Natural killer cell (primary cell): ENCODE measurements around the gene HMCN2. TPM values are rescaled to one million over a fixed set of nuclear protein-coding genes. Genes with fewer than 3 reads are reported as not detected.

Experiments used
- ATAC-seq, 3 donors: fragments of 150-1000 bp in 2 of 3; fragments of 200-7000 bp in 1 of 3; cut with Tn5 transposase; 1 replicate in 1 of 3; 2 replicates in 2 of 3; pipeline ENCODE4 v1.10.0; 2021; ENCODE audit warnings: mild to moderate bottlenecking in 2 of 3, moderate library complexity in 2 of 3
- DNase-seq, 2 donors: peaks; one replicate each; pipeline versions ENCODE4 v3.0.0 to v3.0.0-alpha.2; 2013 to 2021; ENCODE audit warnings: mixed read lengths in 1 of 2
- H3K27ac ChIP-seq: one replicate; pipeline ENCODE4 v1.5.1; 2013; ENCODE audit warnings: mild to moderate bottlenecking, low read length
- H3K27me3 ChIP-seq: one replicate; pipeline ENCODE4 v1.6.1; 2013; ENCODE audit warnings: low read length; ENCODE audit not compliant: control insufficient read depth, insufficient read depth
- H3K36me3 ChIP-seq: one replicate; pipeline ENCODE4 v1.6.1; 2013; ENCODE audit warnings: low read length; ENCODE audit not compliant: control insufficient read depth, insufficient read depth
- H3K4me1 ChIP-seq: one replicate; pipeline ENCODE4 v1.6.1; 2013; ENCODE audit warnings: low read length; ENCODE audit not compliant: control insufficient read depth, insufficient read depth
- H3K4me3 ChIP-seq: one replicate; pipeline ENCODE4 v1.5.1; 2013; ENCODE audit warnings: low read length
- H3K9me3 ChIP-seq: one replicate; pipeline ENCODE4 v1.6.1; 2013; ENCODE audit warnings: low read length; ENCODE audit not compliant: control insufficient read depth, insufficient read depth
- H3K27ac Mint-ChIP-seq, 2 donors: one replicate each; pipeline ENCODE4 v1.8.0; 2022; ENCODE audit warnings: mild to moderate bottlenecking in 2 of 2, mixed read lengths in 2 of 2, moderate library complexity in 1 of 2
- H3K27me3 Mint-ChIP-seq, 2 donors: one replicate each; pipeline ENCODE4 v1.8.0; 2022; ENCODE audit warnings: low read depth in 2 of 2, mixed read lengths in 2 of 2
- H3K36me3 Mint-ChIP-seq: one replicate; pipeline ENCODE4 v1.8.0; 2022; ENCODE audit warnings: mixed read lengths
- H3K4me1 Mint-ChIP-seq, 2 donors: one replicate each; pipeline ENCODE4 v1.8.0; 2022; ENCODE audit warnings: mixed read lengths in 2 of 2
- H3K4me3 Mint-ChIP-seq: one replicate; pipeline ENCODE4 v1.8.0; 2022; ENCODE audit warnings: mild to moderate bottlenecking, moderate library complexity, mixed read lengths
- H3K9me3 Mint-ChIP-seq, 2 donors: one replicate each; pipeline ENCODE4 v1.8.0; 2022; ENCODE audit warnings: mixed read lengths in 2 of 2
- CTCF ChIP-seq: fragments of 200-600 bp; IDR thresholded peaks from one replicate; pipeline ENCODE4 v1.8.0; 2022; ENCODE audit warnings: antibody characterized with exemption
- WGBS: methylation state at CpG from one replicate; pipeline ENCODE4 v1.1.7; 2013; ENCODE audit warnings: missing lambda C conversion rate; ENCODE audit not compliant: insufficient coverage; 5-methylcytosine and 5-hydroxymethylcytosine counted together
- intact Hi-C: fragments of 100-400 bp; cut with micrococcal nuclease; formaldehyde crosslinking; loops from one replicate; pipeline ENCODE4 v1.14.2; 2022
- total RNA-seq, 4 donors: library from RNA; stranded (reverse); fragments of 120-200 nt in 1 of 4; gene quantifications; one replicate each; pipeline versions ENCODE4 v1.2.3 to v1.2.4, GENCODE V29; 2013 to 2022

The HMCN2 gene
- total RNA-seq, 3 donors from 2014 or later (not counting 1 experiment from before 2014, with no cell fraction given), result not detected

GRCh38 chr9:130366888-130367550, 101.5 kb downstream of the HMCN2 start:
- DNase-seq, result no peak
- no peak overlapping the region for H3K4me3 Mint-ChIP-seq
- Histone ChIP-seq H3K27me3 (no peaks in the 10 kb centered on the region), H3K4me1 (no peaks in the 10 kb centered on the region), H3K36me3 (no peaks in the 10 kb centered on the region), H3K27ac (no peak overlapping the region), H3K9me3 (no peaks in the 10 kb centered on the region), H3K4me3 (no peak overlapping the region)
- H3K4me1 Mint-ChIP-seq, result no peaks in the 10 kb centered on the region
- peaks cover 0 to 4% of the 10 kb centered on the region in 2 donors for H3K27me3 Mint-ChIP-seq
- H3K36me3 Mint-ChIP-seq, result no peaks in the 10 kb centered on the region
- WGBS, result 85% methylated on average over 8 of the region's 8 CpGs
- no peak for ATAC-seq
- no peaks in the 10 kb centered on the region for H3K9me3 Mint-ChIP-seq
- intact Hi-C loops, result no loop called here
- TF ChIP-seq CTCF, result no peak
- H3K27ac Mint-ChIP-seq, result no peak overlapping the region

- ATAC-seq (no peak), DNase-seq (no peak)
- Histone ChIP-seq H3K4me3 (no peak overlapping the region), H3K36me3 (no peaks in the 10 kb centered on the region), H3K9me3 (no peaks in the 10 kb centered on the region), H3K4me1 (no peaks in the 10 kb centered on the region), H3K27me3 (no peaks in the 10 kb centered on the region), H3K27ac (no peak overlapping the region)
- no peaks in the 10 kb centered on the region for H3K36me3 Mint-ChIP-seq
- H3K4me1 Mint-ChIP-seq, result no peaks in the 10 kb centered on the region
- no peaks in the 10 kb centered on the region for H3K9me3 Mint-ChIP-seq
- 57% methylated on average over 6 of the region's 8 CpGs for WGBS
- H3K27me3 Mint-ChIP-seq, result peaks cover 0 to 4% of the 10 kb centered on the region in 2 donors
- intact Hi-C loops, result no loop called here
- no peak overlapping the region for H3K4me3 Mint-ChIP-seq
- no peak overlapping the region for H3K27ac Mint-ChIP-seq
- no peak for TF ChIP-seq CTCF
Measured at GRCh38 chr9:130368631-130369103, 103.1 kb downstream of the HMCN2 start.

- Histone ChIP-seq H3K4me1 (no peaks in the 10 kb centered on the region), H3K27me3 (no peaks in the 10 kb centered on the region), H3K9me3 (no peaks in the 10 kb centered on the region), H3K36me3 (no peaks in the 10 kb centered on the region), H3K4me3 (no peak overlapping the region), H3K27ac (no peak overlapping the region)
- Mint-ChIP-seq H3K27ac (no peak overlapping the region), H3K27me3 (peaks cover 0 to 7% of the 10 kb centered on the region in 2 donors), H3K4me3 (no peak overlapping the region), H3K4me1 (no peaks in the 10 kb centered on the region), H3K36me3 (no peaks in the 10 kb centered on the region), H3K9me3 (no peaks in the 10 kb centered on the region)
- TF ChIP-seq CTCF, result no peak
- no peak for ATAC-seq
- WGBS, result 70% methylated on average over 5 of the region's 7 CpGs
- no peak for DNase-seq
- intact Hi-C loops, result no loop called here
Measured at GRCh38 chr9:130370226-130370625, 104.7 kb downstream of the HMCN2 start.
